DMS114 treated with DMSO at 0.1 percent for 48 hours (cell line): ENCODE measurements around the gene KIRREL1.

Source experiments
- DNase-seq: peaks from one replicate; lab custom pipeline; 2025; ENCODE audit not compliant: unreplicated experiment; lab: John Stamatoyannopoulos, UW

KIRREL1 gene

GRCh38 chr1:158027508-158027907 lies 34.1 kb downstream of the KIRREL1 start:
- no peak for DNase-seq

DNA sequence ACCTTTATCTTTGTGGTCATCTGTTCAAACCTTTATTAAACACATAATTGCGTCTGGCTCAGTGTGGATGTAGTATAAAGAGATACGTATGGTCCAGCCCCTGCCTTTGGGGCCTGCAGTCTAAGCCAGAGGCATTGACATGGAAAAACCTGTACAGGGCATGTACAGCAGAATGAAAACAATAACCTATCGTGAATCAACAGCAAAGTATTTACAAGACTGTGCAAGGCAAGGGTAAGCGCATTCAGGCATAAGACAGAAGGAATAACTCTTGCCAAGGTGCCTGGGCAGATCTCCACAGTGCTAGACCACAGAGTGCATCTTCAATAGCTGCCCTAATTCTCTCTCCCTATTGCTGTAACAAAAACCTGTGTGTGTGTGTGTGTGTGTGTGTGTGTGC lies 35.5 kb downstream of the KIRREL1 start:
- DNase-seq: no peak

GRCh38 chr1:158035014-158035413 lies 41.6 kb downstream of the KIRREL1 start:
- no peak for DNase-seq

DNA sequence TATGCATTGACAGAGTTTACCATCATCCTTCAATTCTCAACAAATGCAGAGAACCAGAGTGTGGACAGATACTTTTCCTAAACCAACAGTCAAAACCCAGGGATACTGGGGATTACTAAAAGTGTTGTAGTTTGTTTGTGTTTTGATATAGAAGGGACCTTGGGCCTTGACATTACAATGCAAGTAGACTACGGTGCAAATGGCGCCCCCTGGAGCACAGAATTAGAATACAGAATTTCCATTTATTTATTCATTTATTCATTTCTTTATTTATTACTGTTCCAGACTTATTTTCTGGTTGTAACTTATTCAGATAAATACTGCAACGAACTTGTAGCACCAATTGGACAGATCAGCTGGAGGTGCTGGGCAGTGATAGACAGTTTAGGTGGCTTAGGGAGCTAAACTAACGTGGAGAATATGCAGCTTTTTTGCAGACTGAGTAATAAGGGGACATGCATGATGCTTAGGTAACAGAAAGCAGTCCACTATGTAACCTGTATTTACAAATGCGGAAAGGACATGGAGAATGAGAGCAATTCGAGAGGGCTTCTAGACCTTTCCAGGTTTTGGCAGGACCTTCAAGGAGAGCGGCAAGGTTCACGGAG lies 42.6 kb downstream of the KIRREL1 start:
- DNase-seq: peak; percentile 25

- no peak for DNase-seq
Observed at GRCh38 chr1:158037008-158037865, 43.8 kb downstream of the KIRREL1 start.

- DNase-seq: no peak
Observed at GRCh38 chr1:158037866-158038359, 44.5 kb downstream of the KIRREL1 start.

- DNase-seq: no peak
Observed at GRCh38 chr1:158038793-158039192, 45.3 kb downstream of the KIRREL1 start.

GRCh38 chr1:158039380-158039779 lies 45.9 kb downstream of the KIRREL1 start:
- DNase-seq: no peak

DNA sequence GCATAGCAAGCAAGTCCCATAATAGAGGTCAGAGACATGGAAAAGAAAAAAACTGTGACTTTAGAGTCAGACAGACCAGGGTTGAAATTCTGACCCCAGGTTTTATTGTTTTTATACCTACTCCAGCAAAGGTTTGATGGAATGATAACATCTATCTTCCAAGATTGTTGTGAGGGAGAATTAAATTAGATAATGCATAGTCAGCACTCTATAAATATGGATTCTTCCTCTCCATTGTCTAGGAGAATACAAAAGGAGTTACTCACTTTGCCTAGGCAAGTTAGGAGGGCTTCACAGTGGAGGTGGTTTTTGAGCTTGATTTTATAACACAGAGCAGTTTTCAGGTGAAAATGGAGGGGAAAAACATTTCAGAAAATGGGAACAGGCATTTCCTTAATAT lies 46.9 kb downstream of the KIRREL1 start:
- DNase-seq: no peak

DNA sequence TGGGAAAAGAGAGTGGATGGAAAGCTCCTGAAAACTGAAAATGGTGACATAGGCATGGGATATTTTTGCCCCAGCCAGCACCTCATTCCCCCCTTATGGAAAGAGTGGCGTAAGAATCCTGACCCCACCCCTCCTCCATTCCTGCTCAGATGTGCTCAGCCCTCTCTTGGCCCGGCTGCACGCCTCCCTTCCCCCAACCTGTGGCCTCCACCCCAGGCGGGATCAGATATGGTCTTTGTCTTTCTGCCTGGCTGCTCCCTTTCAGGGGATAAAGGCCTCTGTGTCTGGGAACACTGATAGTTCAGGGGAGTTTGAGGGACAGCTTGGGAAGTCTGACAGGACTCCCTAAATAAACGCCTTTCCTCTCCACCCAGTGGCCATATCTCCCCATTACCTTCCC lies 49.8 kb downstream of the KIRREL1 start:
- no peak for DNase-seq

DNA sequence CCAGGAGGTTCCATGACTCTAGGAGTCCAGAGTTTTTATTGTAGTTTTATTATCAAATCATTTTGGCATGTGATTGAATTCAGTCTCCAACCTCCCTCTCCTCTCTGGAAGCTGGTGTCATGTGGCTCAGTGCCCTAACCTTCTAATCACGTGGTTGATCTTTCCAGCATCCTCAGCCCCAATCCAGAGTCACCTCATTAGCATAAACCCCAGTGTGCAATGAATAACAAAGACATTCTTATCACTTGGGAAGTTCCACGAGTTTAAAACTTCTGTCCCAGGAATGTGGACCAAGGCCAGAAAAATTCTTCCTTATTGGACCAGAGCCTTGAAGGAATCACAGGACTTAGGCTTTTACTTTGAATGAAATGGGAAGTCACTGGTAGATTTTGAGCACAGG lies 52.2 kb downstream of the KIRREL1 start:
- no peak for DNase-seq

DNA sequence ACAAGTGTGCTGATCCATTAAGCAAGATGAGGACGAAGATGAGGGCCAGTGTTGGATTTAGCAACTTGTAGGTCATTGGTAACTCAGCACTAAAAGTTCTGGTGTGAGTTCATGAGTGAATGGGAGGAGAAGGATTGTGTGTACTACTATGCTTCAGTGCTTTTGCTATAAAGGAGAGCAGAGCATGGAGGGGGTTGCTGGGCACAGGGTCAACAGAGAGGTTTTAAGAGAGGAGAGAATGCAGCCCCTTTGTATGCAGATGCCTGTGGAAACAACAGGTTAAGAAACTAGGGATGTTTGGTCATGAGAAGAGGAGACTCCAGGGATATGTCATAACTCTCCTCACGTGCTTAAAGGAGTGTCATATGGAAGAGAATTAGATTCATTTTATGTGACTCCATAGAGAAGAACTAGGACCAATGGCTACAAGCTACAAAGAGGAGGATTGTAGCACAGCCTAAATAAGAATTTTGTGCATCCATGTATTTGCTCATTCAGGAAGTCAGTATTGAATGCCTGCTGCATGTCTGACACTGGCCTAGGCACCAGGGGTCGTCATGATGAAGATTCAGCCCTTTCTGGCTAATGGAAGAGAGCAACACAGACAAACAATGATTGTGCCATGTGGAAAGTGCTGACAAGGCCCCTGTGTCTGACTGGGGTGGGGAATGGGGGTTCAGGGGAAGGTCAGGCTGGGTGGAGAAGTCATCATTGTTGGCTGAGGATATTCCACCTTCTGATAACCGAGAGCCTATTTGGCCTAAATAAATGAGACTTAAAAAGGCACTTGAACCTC lies 53.5 kb downstream of the KIRREL1 start:
- DNase-seq: no peak

DNA sequence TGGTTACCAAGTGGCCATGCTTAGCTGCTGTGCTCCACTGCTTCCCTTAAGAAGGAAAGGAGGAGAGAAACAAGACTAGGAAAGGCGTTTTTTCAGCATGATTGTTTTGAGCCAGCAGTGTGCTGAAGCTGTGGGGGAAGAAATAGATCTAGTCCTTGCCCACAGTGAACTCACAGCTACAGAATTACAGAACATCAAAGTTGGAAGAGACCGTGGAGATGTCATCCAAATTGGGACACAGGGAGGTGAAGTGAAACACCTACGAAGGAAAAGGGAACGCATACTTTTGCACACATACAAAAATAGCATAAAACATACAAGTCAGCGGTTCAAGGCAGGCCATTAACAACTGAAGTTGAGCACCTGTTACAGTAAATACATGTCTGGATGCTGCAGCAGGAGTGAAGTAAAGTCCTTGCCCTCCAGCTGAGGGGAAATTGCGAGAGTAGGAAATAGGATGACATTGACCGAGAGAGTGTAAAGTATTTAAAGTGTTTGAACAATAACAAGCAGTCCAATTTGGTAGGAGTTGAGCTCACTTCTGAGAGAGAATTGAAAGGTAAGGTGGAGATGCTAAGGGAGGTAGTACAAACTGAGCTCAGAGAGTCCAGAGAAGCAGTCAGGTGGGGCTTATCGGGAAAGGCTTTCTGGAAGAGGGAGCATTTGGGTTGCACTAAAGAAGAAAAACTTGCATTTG lies 55.1 kb downstream of the KIRREL1 start:
- no peak for DNase-seq

DNA sequence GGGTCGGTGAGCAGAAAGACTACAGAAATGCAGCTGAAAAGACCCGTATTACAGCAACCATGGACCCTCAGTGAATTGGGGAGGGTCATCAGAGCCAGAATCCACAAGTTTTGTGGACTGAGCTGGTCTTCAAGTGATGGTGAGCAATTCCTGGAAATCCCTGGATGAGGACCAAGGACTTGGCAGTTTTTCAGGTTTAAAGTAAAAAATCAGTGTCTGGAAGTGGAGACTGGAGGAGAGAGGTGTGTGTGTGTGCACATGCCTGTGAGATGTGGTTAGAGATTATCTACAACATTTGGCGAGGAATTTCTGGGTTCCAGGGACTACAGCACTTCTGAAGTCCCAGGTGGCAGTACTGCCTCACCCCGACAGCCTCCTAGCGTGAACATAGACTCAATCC lies 56.4 kb downstream of the KIRREL1 start:
- no peak for DNase-seq

- no peak for DNase-seq
Observed at GRCh38 chr1:158053276-158053675, 59.8 kb downstream of the KIRREL1 start.

GRCh38 chr1:158054721-158055120 lies 61.3 kb downstream of the KIRREL1 start:
- DNase-seq: no peak

- no peak for DNase-seq
Observed at GRCh38 chr1:158055854-158056253, 62.4 kb downstream of the KIRREL1 start.

DNA sequence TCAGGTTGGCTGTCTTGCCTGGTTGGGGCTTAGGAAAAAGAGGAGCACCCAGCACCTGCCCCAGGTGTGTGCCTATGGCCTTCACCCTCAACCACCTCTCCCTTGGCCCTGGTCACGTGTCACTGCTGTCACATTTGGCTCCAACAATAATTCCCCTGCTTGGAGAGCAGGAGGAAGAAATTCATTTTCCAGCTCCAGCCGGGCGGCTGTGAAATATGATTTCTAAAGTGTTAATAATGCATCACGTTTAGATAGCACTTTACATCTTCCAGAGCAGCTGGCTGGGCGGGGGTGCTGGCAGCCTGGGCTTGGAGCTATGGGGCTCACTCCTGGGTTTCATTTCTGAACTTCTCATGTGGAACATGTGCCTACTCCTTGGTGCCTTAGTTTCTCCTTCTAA lies 63.1 kb downstream of the KIRREL1 start:
- no peak for DNase-seq

DNA sequence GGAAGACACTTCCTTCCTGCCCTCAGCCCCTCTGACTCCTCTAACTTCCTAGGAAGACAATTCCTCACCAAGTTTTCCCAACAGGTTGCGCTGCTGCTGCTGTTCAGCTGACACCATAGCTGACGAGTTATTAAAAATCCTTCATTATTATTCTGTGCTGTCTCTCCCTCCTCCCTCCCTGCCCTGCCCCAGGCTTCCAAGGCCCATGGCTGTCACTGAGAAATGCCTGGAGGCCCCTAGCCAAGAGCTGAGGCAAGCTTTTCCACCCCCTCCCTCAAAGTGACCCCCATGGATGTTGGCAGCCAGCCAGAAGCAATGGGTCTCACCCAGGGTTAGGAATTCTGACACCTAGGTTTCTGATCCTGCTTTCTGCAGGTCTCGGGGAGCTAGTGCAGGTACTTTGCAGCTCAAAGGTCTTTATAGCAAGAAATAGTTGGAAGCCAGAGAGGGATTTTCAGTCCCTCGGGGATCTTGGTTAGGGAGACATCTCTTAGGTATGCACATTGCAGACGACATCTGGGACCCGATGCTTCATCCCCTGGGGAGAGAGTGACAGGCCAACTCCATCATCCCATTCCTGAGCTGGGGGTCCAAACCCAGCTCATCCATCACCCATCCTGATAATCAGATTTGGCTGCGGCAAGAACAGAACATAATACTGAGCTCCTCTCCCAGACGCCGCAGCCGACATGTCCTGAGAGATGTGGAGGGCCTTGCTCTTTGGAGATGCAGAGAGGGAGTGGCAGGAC lies 65.0 kb downstream of the KIRREL1 start:
- no peak for DNase-seq

GRCh38 chr1:158059984-158060383 lies 66.5 kb downstream of the KIRREL1 start:
- DNase-seq: no peak
